Measurements from ENCODE around the gene ITGAX. TPM values are rescaled to one million over a fixed set of nuclear protein-coding genes. Genes with fewer than 3 reads are reported as not detected.
"Not testable (repeated sequence)": the region's sequence is repeated elsewhere in the genome, so short reads cannot be mapped to it uniquely, and the experiment has no call there.

Gene ITGAX
- not detected in 2 replicates for total RNA-seq (2014; rRNA removed)
- percentile 3 among the genes with signal in this experiment for Bru-seq, nascent RNA
- BruChase-seq, experiment 1, labeled RNA remaining after a 6-hour chase, result percentile 3 among the genes with signal in this experiment
- not detected for BruChase-seq, experiment 2, labeled RNA remaining after a 2-hour chase
- long read RNA-seq, result 0 reads

- no peak within 1 kb of the TSS for H3K9ac ChIP-seq (ENCODE audit: low read length)
- no peak within 1 kb of the TSS for H3K4me2 ChIP-seq (ENCODE audit: low read length)
- H3K36me3 ChIP-seq (ENCODE audit: low read depth, low read length), result no peaks in the 10 kb centered on the region
- no peaks in the 10 kb centered on the region for H3K79me2 ChIP-seq (ENCODE audit: low read length)
- ATAC-seq (0 out of 2 replicates have a peak, but pooled peaks have one; percentile 27), DNase-seq (peak; percentile 3)
- H3F3A ChIP-seq (ENCODE audit: low read length, unreplicated experiment), result no peaks in the 10 kb centered on the region
- no peaks in the 10 kb centered on the region for H4K20me1 ChIP-seq (ENCODE audit: low read length)
- no peaks in the 10 kb centered on the region; the same call in 1 of the 2 replicates for H3K27me3 ChIP-seq (ENCODE audit: low read length)
- no peaks in the 10 kb centered on the region for H3K9me3 ChIP-seq (ENCODE audit: low read length)
- H3K27ac ChIP-seq (ENCODE audit: low read length), result no peak within 1 kb of the TSS
- no TSS peak for BruUV-seq (replicated peaks)
- no peak within 1 kb of the TSS for H3K4me3 ChIP-seq (ENCODE audit: low read length)
- CTCF ChIA-PET, result no interaction called here
- H3K4me1 ChIP-seq (ENCODE audit: insufficient read depth, low read length), result no peaks in the 10 kb centered on the region
- no peak for TF ChIP-seq EZH2 (IDR thresholded peaks at IDR 0.05; ENCODE audit: low read length, unreplicated experiment)
- TF ChIP-seq EZH2phosphoT487 (IDR thresholded peaks at IDR 0.05; ENCODE audit: borderline replicate concordance, low read length), result no peak
- TF ChIP-seq, protein P1, sequence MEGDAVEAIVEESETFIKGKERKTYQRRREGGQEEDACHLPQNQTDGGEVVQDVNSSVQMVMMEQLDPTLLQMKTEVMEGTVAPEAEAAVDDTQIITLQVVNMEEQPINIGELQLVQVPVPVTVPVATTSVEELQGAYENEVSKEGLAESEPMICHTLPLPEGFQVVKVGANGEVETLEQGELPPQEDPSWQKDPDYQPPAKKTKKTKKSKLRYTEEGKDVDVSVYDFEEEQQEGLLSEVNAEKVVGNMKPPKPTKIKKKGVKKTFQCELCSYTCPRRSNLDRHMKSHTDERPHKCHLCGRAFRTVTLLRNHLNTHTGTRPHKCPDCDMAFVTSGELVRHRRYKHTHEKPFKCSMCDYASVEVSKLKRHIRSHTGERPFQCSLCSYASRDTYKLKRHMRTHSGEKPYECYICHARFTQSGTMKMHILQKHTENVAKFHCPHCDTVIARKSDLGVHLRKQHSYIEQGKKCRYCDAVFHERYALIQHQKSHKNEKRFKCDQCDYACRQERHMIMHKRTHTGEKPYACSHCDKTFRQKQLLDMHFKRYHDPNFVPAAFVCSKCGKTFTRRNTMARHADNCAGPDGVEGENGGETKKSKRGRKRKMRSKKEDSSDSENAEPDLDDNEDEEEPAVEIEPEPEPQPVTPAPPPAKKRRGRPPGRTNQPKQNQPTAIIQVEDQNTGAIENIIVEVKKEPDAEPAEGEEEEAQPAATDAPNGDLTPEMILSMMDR (conservative IDR thresholded peaks at IDR 0.05; ENCODE audit: low read depth, low read length), result no peak
- H2AFZ ChIP-seq (ENCODE audit: low read length), result no peak within 1 kb of the TSS
- intact Hi-C loops (cut with micrococcal nuclease), result no loop called here
- no peaks in the 10 kb centered on the region for H3K9me2 ChIP-seq (replicated peaks; ENCODE audit: low read length)
- POLR2A ChIA-PET (ENCODE audit: unreplicated experiment), result no interaction called here
These were observed at the start of gene ITGAX for GRCh38 chr16:31354394-31355291. Gene ITGAX, plus strand, starts transcription at chr16:31355176. Its CDS starts 79 bp downstream, at chr16:31355255.

DNA sequence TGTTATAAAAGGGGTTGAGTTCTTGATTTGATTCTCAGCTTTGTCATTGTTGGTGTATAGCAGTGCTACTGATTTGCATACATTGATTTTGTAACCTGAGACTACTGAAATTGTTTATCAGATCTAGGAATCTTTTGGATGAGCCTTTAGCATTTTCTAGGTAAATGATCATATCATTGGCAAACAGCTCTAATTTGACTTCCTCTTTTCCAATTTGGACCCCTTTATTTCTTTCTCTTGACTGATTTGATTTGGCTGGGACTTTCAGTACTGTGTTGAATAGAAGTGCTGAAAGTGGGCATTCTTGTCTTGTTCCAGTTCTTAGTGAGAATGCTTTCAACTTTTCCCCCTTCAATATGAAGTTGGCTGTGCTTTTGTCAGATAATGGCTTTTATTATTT is 49.8 kb upstream of the ITGAX start:
- intact Hi-C loops (cut with micrococcal nuclease), result no loop called here
- Histone ChIP-seq H3K9ac (ENCODE audit: low read length) (no peak overlapping the region), H3K4me2 (ENCODE audit: low read length) (no peak overlapping the region), H3K4me1 (ENCODE audit: insufficient read depth, low read length) (no peaks in the 10 kb centered on the region), H3K9me3 (ENCODE audit: low read length) (no peaks in the 10 kb centered on the region), H4K20me1 (ENCODE audit: low read length) (no peaks in the 10 kb centered on the region), H3K36me3 (ENCODE audit: low read depth, low read length) (no peaks in the 10 kb centered on the region), H3K9me2 (replicated peaks; ENCODE audit: low read length) (no peaks in the 10 kb centered on the region), H3K27me3 (ENCODE audit: low read length) (no peaks in the 10 kb centered on the region), H3K27ac (ENCODE audit: low read length) (no peak overlapping the region), H3F3A (ENCODE audit: low read length, unreplicated experiment) (no peaks in the 10 kb centered on the region), H3K79me2 (ENCODE audit: low read length) (no peaks in the 10 kb centered on the region), H3K4me3 (ENCODE audit: low read length) (no peak overlapping the region), H2AFZ (ENCODE audit: low read length) (no peak overlapping the region)
- ChIA-PET CTCF (no interaction called here), POLR2A (ENCODE audit: unreplicated experiment) (no interaction called here)
- no peak for TF ChIP-seq EZH2phosphoT487 (IDR thresholded peaks at IDR 0.05; ENCODE audit: borderline replicate concordance, low read length)
- no peak for ATAC-seq
- DNase-seq, result no peak
- BruUV-seq (replicated peaks), result no TSS peak

GRCh38 chr16:31308381-31308780 is 46.6 kb upstream of the ITGAX start:
- H3K4me1 ChIP-seq (ENCODE audit: insufficient read depth, low read length); H3K27me3 ChIP-seq (ENCODE audit: low read length); CTCF ChIA-PET; H3K79me2 ChIP-seq (ENCODE audit: low read length); BruUV-seq (replicated peaks); H4K20me1 ChIP-seq (ENCODE audit: low read length); intact Hi-C loops (cut with micrococcal nuclease); H3K36me3 ChIP-seq (ENCODE audit: low read depth, low read length); H3F3A ChIP-seq (ENCODE audit: low read length, unreplicated experiment); DNase-seq; H3K9ac ChIP-seq (ENCODE audit: low read length); H3K4me3 ChIP-seq (ENCODE audit: low read length); ATAC-seq; H3K27ac ChIP-seq (ENCODE audit: low read length); H3K9me2 ChIP-seq (replicated peaks; ENCODE audit: low read length); H3K4me2 ChIP-seq (ENCODE audit: low read length); H2AFZ ChIP-seq (ENCODE audit: low read length); POLR2A ChIA-PET (ENCODE audit: unreplicated experiment); H3K9me3 ChIP-seq (ENCODE audit: low read length): not testable (repeated sequence)
